ENCODE measurements around the gene FOXO3. TPM values are rescaled to one million over a fixed set of nuclear protein-coding genes. Genes with fewer than 3 reads are reported as not detected.

FOXO3 gene
- total RNA-seq, 1 donor from 2014 or later, result 34.6 TPM

DNA sequence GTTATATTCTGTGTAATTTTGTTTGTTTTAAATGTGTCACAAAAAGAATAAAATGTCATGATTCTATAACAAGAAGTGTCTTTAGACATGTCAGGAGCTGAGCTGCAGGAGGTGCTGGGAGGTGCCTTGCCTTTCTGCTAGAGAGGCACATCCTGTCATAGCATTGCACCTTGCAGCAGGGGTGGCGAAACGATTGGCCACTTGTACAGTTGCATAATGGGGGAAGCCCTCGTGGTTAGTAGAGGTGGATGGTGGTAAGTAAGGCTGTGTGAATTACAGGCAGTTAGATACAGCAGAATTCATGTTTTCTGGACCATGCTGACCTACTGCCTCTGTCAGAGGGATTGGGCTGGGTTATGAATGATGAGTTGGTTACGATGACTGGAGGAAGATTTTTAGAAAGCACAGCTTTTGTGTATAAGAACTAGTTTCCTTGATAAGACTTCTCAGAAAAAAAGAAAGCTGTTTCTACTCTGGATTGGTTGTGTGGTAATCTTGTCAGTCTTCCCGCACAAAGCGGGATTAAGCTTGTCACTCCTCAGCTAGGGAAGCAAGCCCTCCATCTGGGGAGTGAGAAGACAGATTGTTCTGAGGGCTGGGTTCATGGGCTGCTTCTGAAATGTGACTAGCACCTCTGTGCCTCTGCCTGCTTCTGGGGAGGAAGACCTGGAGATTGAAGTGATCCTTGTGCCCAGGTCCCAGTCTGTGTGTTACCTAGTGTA is 74.9 kb downstream of the FOXO3 start:
- Mint-ChIP-seq H3K36me3 (ENCODE audit: low read depth, unreplicated experiment) (no peaks in the 10 kb centered on the region), H3K4me1 (ENCODE audit: unreplicated experiment) (peaks cover 22% of the 10 kb centered on the region), H3K27me3 (ENCODE audit: unreplicated experiment) (peaks cover 6% of the 10 kb centered on the region), H3K4me3 (ENCODE audit: unreplicated experiment) (no peak overlapping the region), H3K9me3 (ENCODE audit: unreplicated experiment) (no peaks in the 10 kb centered on the region), H3K27ac (ENCODE audit: unreplicated experiment) (no peak overlapping the region)
- no peak for DNase-seq (ENCODE audit: low spot score)
- TF ChIP-seq, protein P1, sequence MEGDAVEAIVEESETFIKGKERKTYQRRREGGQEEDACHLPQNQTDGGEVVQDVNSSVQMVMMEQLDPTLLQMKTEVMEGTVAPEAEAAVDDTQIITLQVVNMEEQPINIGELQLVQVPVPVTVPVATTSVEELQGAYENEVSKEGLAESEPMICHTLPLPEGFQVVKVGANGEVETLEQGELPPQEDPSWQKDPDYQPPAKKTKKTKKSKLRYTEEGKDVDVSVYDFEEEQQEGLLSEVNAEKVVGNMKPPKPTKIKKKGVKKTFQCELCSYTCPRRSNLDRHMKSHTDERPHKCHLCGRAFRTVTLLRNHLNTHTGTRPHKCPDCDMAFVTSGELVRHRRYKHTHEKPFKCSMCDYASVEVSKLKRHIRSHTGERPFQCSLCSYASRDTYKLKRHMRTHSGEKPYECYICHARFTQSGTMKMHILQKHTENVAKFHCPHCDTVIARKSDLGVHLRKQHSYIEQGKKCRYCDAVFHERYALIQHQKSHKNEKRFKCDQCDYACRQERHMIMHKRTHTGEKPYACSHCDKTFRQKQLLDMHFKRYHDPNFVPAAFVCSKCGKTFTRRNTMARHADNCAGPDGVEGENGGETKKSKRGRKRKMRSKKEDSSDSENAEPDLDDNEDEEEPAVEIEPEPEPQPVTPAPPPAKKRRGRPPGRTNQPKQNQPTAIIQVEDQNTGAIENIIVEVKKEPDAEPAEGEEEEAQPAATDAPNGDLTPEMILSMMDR (IDR thresholded peaks at IDR 0.05; ENCODE audit: unreplicated experiment), result no peak

DNA sequence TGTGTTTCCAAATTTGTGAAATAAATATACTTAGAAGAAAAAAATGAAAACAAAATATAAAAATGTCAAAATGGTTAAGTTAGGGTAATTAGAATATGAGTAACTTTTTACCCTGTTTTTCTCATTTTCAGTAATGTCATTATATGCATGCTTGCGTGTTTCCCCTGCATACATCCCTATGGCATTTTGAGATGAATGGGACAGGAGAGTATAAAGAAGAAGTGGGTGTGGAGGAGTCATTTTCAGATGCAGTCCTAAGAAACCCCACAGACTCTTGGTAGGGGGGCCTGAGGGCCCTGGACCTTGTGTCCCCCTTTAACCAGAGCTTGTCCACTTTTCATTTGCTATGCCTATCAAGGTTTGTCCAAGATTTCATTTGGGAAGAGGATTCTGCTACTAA is 77.2 kb downstream of the FOXO3 start:
- Mint-ChIP-seq H3K36me3 (ENCODE audit: low read depth, unreplicated experiment) (no peaks in the 10 kb centered on the region), H3K27me3 (ENCODE audit: unreplicated experiment) (peaks cover 2% of the 10 kb centered on the region), H3K27ac (ENCODE audit: unreplicated experiment) (no peak overlapping the region), H3K4me1 (ENCODE audit: unreplicated experiment) (peaks cover 15% of the 10 kb centered on the region), H3K9me3 (ENCODE audit: unreplicated experiment) (no peaks in the 10 kb centered on the region), H3K4me3 (ENCODE audit: unreplicated experiment) (no peak overlapping the region)
- no peak for DNase-seq (ENCODE audit: low spot score)
- TF ChIP-seq, protein P1 (IDR thresholded peaks at IDR 0.05; ENCODE audit: unreplicated experiment), result no peak

DNA sequence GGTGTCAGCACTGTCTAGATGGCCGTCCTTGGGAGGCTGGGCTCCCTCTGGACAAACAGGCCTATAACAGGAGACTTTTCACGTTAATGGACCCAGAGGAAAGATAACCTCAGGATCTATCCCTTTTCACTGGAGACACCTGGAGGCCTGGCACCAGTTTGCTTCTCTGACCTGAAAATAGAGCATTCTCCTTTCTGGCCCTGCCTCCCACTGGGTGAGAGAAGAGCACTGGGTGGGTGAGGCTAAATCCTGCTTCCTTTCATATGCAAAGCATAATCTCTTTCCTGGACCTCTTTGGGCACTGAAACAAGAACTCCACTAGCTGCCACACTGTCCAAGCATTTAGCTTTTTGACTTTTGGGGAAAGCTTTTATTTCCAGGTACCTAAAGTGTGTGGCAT is 78.3 kb downstream of the FOXO3 start:
- Mint-ChIP-seq H3K27ac (ENCODE audit: unreplicated experiment) (no peak overlapping the region), H3K4me1 (ENCODE audit: unreplicated experiment) (peaks cover 15% of the 10 kb centered on the region), H3K9me3 (ENCODE audit: unreplicated experiment) (no peaks in the 10 kb centered on the region), H3K36me3 (ENCODE audit: low read depth, unreplicated experiment) (no peaks in the 10 kb centered on the region), H3K27me3 (ENCODE audit: unreplicated experiment) (peaks cover 2% of the 10 kb centered on the region), H3K4me3 (ENCODE audit: unreplicated experiment) (no peak overlapping the region)
- TF ChIP-seq, protein P1 (IDR thresholded peaks at IDR 0.05; ENCODE audit: unreplicated experiment), result no peak
- DNase-seq (ENCODE audit: low spot score), result no peak

DNA sequence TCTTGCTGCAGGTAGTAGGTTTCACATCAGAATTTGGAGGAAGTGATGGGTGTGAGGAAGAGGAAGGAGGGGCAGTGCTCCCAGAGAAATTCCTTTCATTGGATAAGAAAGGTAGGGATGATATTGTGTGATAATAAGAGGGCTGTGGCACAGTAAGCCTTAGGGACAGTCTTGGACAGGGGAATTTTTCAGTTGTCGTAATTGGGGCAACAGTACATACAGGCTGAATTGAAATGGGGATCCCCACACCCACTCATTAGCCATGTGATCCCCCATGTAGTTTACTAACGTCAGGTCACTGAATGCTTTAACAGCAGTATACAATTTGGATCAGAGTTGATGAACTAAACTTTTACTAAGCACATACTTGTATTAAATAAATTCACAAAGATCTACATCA is 79.4 kb downstream of the FOXO3 start:
- H3K27ac Mint-ChIP-seq (ENCODE audit: unreplicated experiment), result no peak overlapping the region
- H3K9me3 Mint-ChIP-seq (ENCODE audit: unreplicated experiment), result no peaks in the 10 kb centered on the region
- TF ChIP-seq, protein P1 (IDR thresholded peaks at IDR 0.05; ENCODE audit: unreplicated experiment), result no peak
- H3K4me1 Mint-ChIP-seq (ENCODE audit: unreplicated experiment), result peaks cover 19% of the 10 kb centered on the region
- no peaks in the 10 kb centered on the region for H3K36me3 Mint-ChIP-seq (ENCODE audit: low read depth, unreplicated experiment)
- peaks cover 2% of the 10 kb centered on the region for H3K27me3 Mint-ChIP-seq (ENCODE audit: unreplicated experiment)
- H3K4me3 Mint-ChIP-seq (ENCODE audit: unreplicated experiment), result no peak overlapping the region
- DNase-seq (ENCODE audit: low spot score), result no peak

DNA sequence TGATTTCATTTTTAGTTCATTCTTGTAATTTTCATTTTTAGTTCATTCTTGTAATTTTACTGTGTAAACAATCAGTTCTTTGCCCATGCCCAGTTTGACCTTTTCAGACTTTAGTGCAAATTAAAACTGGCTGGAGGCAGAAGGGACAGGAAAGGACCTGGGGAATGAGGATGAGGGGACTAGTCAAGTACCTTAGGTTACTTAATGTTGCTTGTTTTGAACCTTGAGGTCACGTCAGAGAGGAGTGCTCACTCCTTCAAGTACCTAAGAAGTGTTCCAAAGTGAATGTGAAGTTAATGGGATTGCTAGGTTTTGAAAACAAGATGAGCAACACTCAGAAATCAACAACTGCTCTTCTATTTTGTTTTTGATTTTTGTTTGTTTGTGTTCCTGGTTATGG is 82.5 kb downstream of the FOXO3 start:
- Mint-ChIP-seq H3K27ac (ENCODE audit: unreplicated experiment) (no peak overlapping the region), H3K36me3 (ENCODE audit: low read depth, unreplicated experiment) (no peaks in the 10 kb centered on the region), H3K27me3 (ENCODE audit: unreplicated experiment) (no peaks in the 10 kb centered on the region), H3K9me3 (ENCODE audit: unreplicated experiment) (no peaks in the 10 kb centered on the region), H3K4me1 (ENCODE audit: unreplicated experiment) (peaks cover 3% of the 10 kb centered on the region), H3K4me3 (ENCODE audit: unreplicated experiment) (no peak overlapping the region)
- DNase-seq (ENCODE audit: low spot score), result no peak
- TF ChIP-seq, protein P1 (IDR thresholded peaks at IDR 0.05; ENCODE audit: unreplicated experiment), result no peak

Data from endothelial cell (in vitro differentiated cells).